Mesenchymal stem cell (in vitro differentiated cells and primary cell): ENCODE data around the gene FAM168A.

Source experiments
- DNase-seq: peaks from one replicate; pipeline ENCODE4 v3.0.0-alpha.2; 2013
- H2AFZ ChIP-seq: one replicate; pipeline ENCODE4 v1.6.1; 2013; ENCODE audit warnings: low read depth, mild to moderate bottlenecking, control low read depth, inconsistent platforms, low read length, moderate library complexity
- H2AK5ac ChIP-seq: 2 replicates; pipeline ENCODE4 v1.6.1; 2013; ENCODE audit warnings: low read length, moderate library complexity, mild to moderate bottlenecking, inconsistent platforms; ENCODE audit not compliant: severe bottlenecking
- H2BK120ac ChIP-seq: one replicate; pipeline ENCODE4 v1.6.1; 2013; ENCODE audit warnings: low read depth, mild to moderate bottlenecking, inconsistent platforms, low read length, moderate library complexity
- H2BK12ac ChIP-seq, 2 experiments: one replicate each; pipeline ENCODE4 v1.6.1; 2013; ENCODE audit warnings: inconsistent platforms in 2 of 2, low read length in 2 of 2, mild to moderate bottlenecking in 2 of 2, moderate library complexity in 2 of 2, control low read depth in 1 of 2
- H2BK15ac ChIP-seq: one replicate; pipeline ENCODE4 v1.6.1; 2013; ENCODE audit warnings: mild to moderate bottlenecking, low read depth, inconsistent platforms; ENCODE audit not compliant: poor library complexity, severe bottlenecking
- H2BK5ac ChIP-seq: 2 replicates; pipeline ENCODE4 v1.6.1; 2013; ENCODE audit warnings: low read depth, mild to moderate bottlenecking, low read length, control low read depth, inconsistent platforms; ENCODE audit not compliant: poor library complexity, severe bottlenecking
- H3K14ac ChIP-seq, 2 experiments: one replicate each; pipeline ENCODE4 v1.6.1; 2013; ENCODE audit warnings: inconsistent platforms in 2 of 2, low read length in 2 of 2, control low read depth in 1 of 2, mild to moderate bottlenecking in 1 of 2, moderate library complexity in 1 of 2
- H3K18ac ChIP-seq, 2 experiments: one replicate each; pipeline ENCODE4 v1.6.1; 2013; ENCODE audit warnings: inconsistent platforms in 2 of 2, low read length in 2 of 2, control low read depth in 1 of 2, low read depth in 1 of 2, mild to moderate bottlenecking in 1 of 2
- H3K23ac ChIP-seq, 2 experiments: one replicate each; pipeline ENCODE4 v1.6.1; 2013; ENCODE audit warnings: inconsistent platforms in 2 of 2, low read length in 2 of 2, mild to moderate bottlenecking in 2 of 2, moderate library complexity in 2 of 2, control low read depth in 1 of 2
- H3K27ac ChIP-seq: 2 replicates; pipeline ENCODE4 v1.5.1; 2013; ENCODE audit warnings: mild to moderate bottlenecking, moderate library complexity, low read length, control low read depth, inconsistent platforms; ENCODE audit not compliant: poor library complexity, severe bottlenecking
- H3K27me3 ChIP-seq, 2 experiments: 2 replicates each; pipeline versions ENCODE4 v1.6.1 to v1.7.0; 2013; ENCODE audit warnings: low read length in 2 of 2, mild to moderate bottlenecking in 2 of 2, moderate library complexity in 2 of 2, control low read depth in 1 of 2, inconsistent platforms in 1 of 2; ENCODE audit not compliant: control insufficient read depth in 1 of 2, insufficient read depth in 1 of 2
- H3K36me3 ChIP-seq, 2 experiments: 2 replicates each; pipeline versions ENCODE4 v1.6.1 to v1.7.0; 2013; ENCODE audit warnings: low read length in 2 of 2, control low read depth in 1 of 2, inconsistent platforms in 1 of 2, low read depth in 1 of 2, mild to moderate bottlenecking in 1 of 2; ENCODE audit not compliant: insufficient read depth in 2 of 2, control insufficient read depth in 1 of 2
- H3K4ac ChIP-seq, 2 experiments: one replicate each; pipeline ENCODE4 v1.6.1; 2013; ENCODE audit warnings: inconsistent platforms in 2 of 2, low read length in 2 of 2, mild to moderate bottlenecking in 2 of 2, moderate library complexity in 2 of 2, control low read depth in 1 of 2, low read depth in 1 of 2
- H3K4me1 ChIP-seq: 2 replicates; pipeline ENCODE4 v1.6.1; 2013; ENCODE audit warnings: low read depth, low read length, control low read depth; ENCODE audit not compliant: control insufficient read depth, insufficient read depth
- H3K4me2 ChIP-seq: 2 replicates; pipeline ENCODE4 v1.6.1; 2013; ENCODE audit warnings: low read length, mild to moderate bottlenecking, inconsistent platforms; ENCODE audit not compliant: poor library complexity, severe bottlenecking
- H3K4me3 ChIP-seq, 2 experiments: 2 replicates each; pipeline versions ENCODE4 v1.5.1 to v1.7.0; 2013; ENCODE audit warnings: low read length in 2 of 2, mild to moderate bottlenecking in 2 of 2, control low read depth in 1 of 2, low read depth in 1 of 2; ENCODE audit not compliant: insufficient read depth in 1 of 2
- H3K79me1 ChIP-seq: replicated peaks from 2 replicates; pipeline ENCODE4 v1.6.1; 2013; ENCODE audit warnings: mild to moderate bottlenecking, control low read depth, low read length, inconsistent platforms; ENCODE audit not compliant: poor library complexity, severe bottlenecking
- H3K9ac ChIP-seq: 2 replicates; pipeline ENCODE4 v1.7.0; 2013; ENCODE audit warnings: mild to moderate bottlenecking, low read length, moderate library complexity
- H3K9me3 ChIP-seq: 2 replicates; pipeline ENCODE4 v1.7.0; 2013; ENCODE audit warnings: mild to moderate bottlenecking, low read length; ENCODE audit not compliant: control insufficient read depth
- H4K8ac ChIP-seq: one replicate; pipeline ENCODE4 v1.6.1; 2013; ENCODE audit warnings: inconsistent platforms, mild to moderate bottlenecking, low read length, moderate library complexity
- H4K91ac ChIP-seq: one replicate; pipeline ENCODE4 v1.6.1; 2013; ENCODE audit warnings: mild to moderate bottlenecking, low read length, inconsistent platforms
- WGBS: methylation state at CpG from one replicate; pipeline ENCODE4 v1.1.7; 2013; ENCODE audit warnings: mixed read lengths; 5-methylcytosine and 5-hydroxymethylcytosine counted together

The FAM168A gene

DNA sequence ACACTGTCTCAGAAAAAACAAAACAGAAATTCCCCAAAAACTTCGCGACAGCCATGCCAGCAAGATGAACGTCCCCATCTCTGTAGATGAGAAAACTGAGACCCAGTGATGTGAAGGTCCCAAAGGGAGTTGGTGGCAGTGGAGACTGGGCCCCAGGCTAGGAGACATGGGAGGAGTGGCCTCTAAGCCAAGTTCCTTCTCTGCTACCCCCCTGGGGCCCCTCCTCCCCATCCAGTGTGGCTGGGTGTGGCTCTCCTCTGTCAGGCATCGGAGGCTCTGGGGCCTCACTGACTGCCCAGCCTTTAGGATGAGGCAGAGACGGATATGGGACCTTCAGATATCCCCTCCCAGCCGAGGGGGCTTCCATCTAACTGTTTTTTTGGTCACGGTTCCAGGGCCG lies 211.9 kb downstream of the FAM168A start:
- WGBS: 83% methylated on average over 8 of the region's 8 CpGs
- peak overlapping the region; percentile 4 for H4K8ac ChIP-seq
- H3K9me3 ChIP-seq: no peaks in the 10 kb centered on the region
- H2BK120ac ChIP-seq: peak overlapping the region; percentile 73
- H3K27me3 ChIP-seq: no peaks in the 10 kb centered on the region
- H2BK15ac ChIP-seq: no peak overlapping the region
- no peak overlapping the region for H3K9ac ChIP-seq
- H3K4me3 ChIP-seq: no peak overlapping the region
- H3K79me1 ChIP-seq: peaks cover 54% of the 10 kb centered on the region
- peaks cover 67% of the 10 kb centered on the region for H3K4me1 ChIP-seq
- H3K18ac ChIP-seq: peak overlapping the region; percentile 57 to 64
- H2AK5ac ChIP-seq: peak overlapping the region; percentile 37
- no peak overlapping the region for H2AFZ ChIP-seq
- peak overlapping the region in 1 of 2 experiments; percentile 70 for H3K23ac ChIP-seq
- H4K91ac ChIP-seq: peak overlapping the region; percentile 3
- H2BK5ac ChIP-seq: no peak overlapping the region
- no peak for DNase-seq
- H2BK12ac ChIP-seq: peak overlapping the region in 1 of 2 experiments; percentile 67
- H3K4me2 ChIP-seq: no peak overlapping the region
- no peak overlapping the region for H3K27ac ChIP-seq
- peak overlapping the region in 1 of 2 experiments; percentile 53 for H3K4ac ChIP-seq
- peaks cover 0 to 10% of the 10 kb centered on the region in 2 experiments for H3K36me3 ChIP-seq
- H3K14ac ChIP-seq: peak overlapping the region in 1 of 2 experiments; percentile 63

DNA sequence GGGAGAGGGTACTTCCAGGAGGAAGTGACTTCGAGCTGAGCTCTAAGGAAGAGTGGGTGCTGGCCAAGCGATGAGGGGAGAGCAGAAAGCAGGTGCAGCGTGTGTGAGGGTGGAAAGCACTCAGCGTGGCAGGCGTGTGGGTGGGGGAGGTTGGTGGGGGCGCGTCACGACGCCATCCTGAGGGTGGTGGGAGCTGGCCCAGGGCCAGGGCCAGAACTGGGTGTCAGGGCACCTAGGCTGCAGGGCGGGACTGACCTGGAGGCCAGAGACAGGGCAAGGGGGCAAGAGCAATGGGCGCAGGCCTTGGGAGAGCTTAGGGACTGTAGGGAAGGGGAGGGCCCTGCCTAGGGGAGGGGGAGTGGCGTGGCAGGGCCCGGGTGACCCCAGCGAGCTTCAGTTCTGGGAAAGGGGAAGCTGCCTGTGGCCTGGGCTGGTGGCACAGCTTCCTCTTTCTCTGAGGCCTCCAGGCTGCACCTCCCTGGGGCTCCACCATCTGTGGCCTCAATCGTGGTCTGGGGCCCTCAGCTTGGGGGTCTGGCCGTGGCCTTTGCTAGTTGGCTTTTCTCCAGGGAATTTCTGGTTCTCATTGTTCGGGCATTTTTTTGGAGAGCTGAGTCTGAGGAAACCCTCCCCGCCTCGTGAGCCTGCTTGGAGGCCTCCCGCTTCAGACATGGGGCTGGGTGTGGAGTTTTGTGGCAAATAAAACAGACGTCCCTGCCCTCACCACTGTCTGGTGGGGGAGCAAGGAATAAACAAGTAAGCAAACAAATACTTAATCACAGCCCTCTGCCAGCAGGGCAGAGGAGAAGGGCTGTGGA lies 212.8 kb downstream of the FAM168A start:
- Histone ChIP-seq H3K18ac (peak overlapping the region; percentile 25 to 69), H3K23ac (peak overlapping the region in 1 of 2 experiments; percentile 47), H2BK15ac (peak overlapping the region; percentile 73), H3K36me3 (peaks cover 0 to 10% of the 10 kb centered on the region in 2 experiments), H3K9me3 (no peaks in the 10 kb centered on the region), H2AK5ac (no peak overlapping the region), H2BK5ac (no peak overlapping the region), H3K79me1 (peaks cover 52% of the 10 kb centered on the region), H3K9ac (no peak overlapping the region), H3K27ac (no peak overlapping the region), H4K91ac (peak overlapping the region; percentile 91), H3K4ac (peak overlapping the region; percentile 35 to 53), H3K27me3 (no peaks in the 10 kb centered on the region), H4K8ac (peak overlapping the region; percentile 59), H2BK120ac (peak overlapping the region; percentile 69), H3K4me1 (peaks cover 64% of the 10 kb centered on the region), H3K4me3 (no peak overlapping the region), H2BK12ac (peak overlapping the region in 1 of 2 experiments; percentile 85), H3K4me2 (no peak overlapping the region), H3K14ac (peak overlapping the region in 1 of 2 experiments; percentile 63), H2AFZ (no peak overlapping the region)
- peak; percentile 65 for DNase-seq
- WGBS: 75% methylated on average over 19 of the region's 21 CpGs

DNA sequence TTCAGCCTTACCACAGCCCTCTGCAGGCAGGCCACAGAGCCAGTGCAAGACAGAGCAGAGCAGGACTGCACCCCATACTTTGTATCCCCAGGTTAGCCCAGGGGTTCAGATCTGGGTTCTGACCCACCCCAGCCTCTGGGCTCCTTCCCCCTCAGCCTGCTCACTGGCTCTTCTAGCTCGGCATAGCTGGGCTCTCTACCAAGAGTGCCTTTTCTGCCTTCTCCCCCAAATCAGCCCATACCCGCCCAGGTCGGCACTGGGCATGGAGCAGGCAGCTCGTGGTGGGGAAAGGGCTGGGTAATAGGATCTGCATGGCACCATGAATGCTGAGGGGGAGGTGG lies 213.4 kb downstream of the FAM168A start:
- Histone ChIP-seq H3K36me3 (peaks cover 0 to 10% of the 10 kb centered on the region in 2 experiments), H3K14ac (no peak overlapping the region), H4K8ac (peak overlapping the region; percentile 59), H3K4me2 (no peak overlapping the region), H3K23ac (no peak overlapping the region), H4K91ac (peak overlapping the region; percentile 5), H2BK15ac (peak overlapping the region; percentile 73), H3K4me1 (peaks cover 60% of the 10 kb centered on the region), H3K9ac (no peak overlapping the region), H3K27ac (no peak overlapping the region), H2BK5ac (no peak overlapping the region), H3K79me1 (peaks cover 53% of the 10 kb centered on the region), H2BK120ac (peak overlapping the region; percentile 66), H3K18ac (peak overlapping the region; percentile 25 to 48), H2BK12ac (peak overlapping the region in 1 of 2 experiments; percentile 85), H3K4ac (peak overlapping the region in 1 of 2 experiments; percentile 26), H3K9me3 (no peaks in the 10 kb centered on the region), H2AFZ (no peak overlapping the region), H3K27me3 (no peaks in the 10 kb centered on the region), H2AK5ac (no peak overlapping the region), H3K4me3 (no peak overlapping the region)
- 87% methylated on average over 3 of the region's 4 CpGs for WGBS
- DNase-seq: no peak

DNA sequence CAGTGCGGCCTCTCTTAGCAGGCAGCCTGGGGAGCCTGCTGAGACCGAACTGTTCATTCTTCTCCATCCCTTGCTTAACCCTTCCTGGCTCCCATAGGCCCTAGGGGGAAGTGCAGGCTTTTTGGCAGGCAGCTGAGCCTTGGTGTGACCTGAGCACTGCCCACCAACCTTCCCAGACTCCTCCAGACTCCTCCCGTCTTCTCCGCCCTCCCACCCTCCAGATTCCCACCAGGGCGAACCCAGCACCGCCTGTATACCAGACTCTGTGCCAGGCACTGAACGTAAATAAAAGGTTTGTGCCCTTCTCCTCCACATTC lies 213.8 kb downstream of the FAM168A start:
- H2BK12ac ChIP-seq: no peak overlapping the region
- H2BK15ac ChIP-seq: peak overlapping the region; percentile 56
- H2BK5ac ChIP-seq: no peak overlapping the region
- H3K4me3 ChIP-seq: no peak overlapping the region
- H3K23ac ChIP-seq: no peak overlapping the region
- H3K27me3 ChIP-seq: no peaks in the 10 kb centered on the region
- no peak overlapping the region for H2AK5ac ChIP-seq
- H3K4me2 ChIP-seq: no peak overlapping the region
- peaks cover 0 to 10% of the 10 kb centered on the region in 2 experiments for H3K36me3 ChIP-seq
- H3K9me3 ChIP-seq: no peaks in the 10 kb centered on the region
- 98% methylated on average over 6 of the region's 7 CpGs for WGBS
- no peak overlapping the region for H3K27ac ChIP-seq
- H3K9ac ChIP-seq: no peak overlapping the region
- no peak overlapping the region for H2AFZ ChIP-seq
- peak overlapping the region; percentile 59 for H4K8ac ChIP-seq
- no peak overlapping the region for H3K14ac ChIP-seq
- H3K18ac ChIP-seq: no peak overlapping the region
- H3K4ac ChIP-seq: peak overlapping the region in 1 of 2 experiments; percentile 29
- no peak overlapping the region for H4K91ac ChIP-seq
- H3K79me1 ChIP-seq: peaks cover 53% of the 10 kb centered on the region
- no peak for DNase-seq
- H3K4me1 ChIP-seq: peaks cover 56% of the 10 kb centered on the region
- peak overlapping the region; percentile 66 for H2BK120ac ChIP-seq
